ENCODE measurements around the gene GRIA3.
"Not testable (repeated sequence)": the region's sequence is repeated elsewhere in the genome, so short reads cannot be mapped to it uniquely, and the experiment has no call there.

The GRIA3 gene

GRCh38 chrX:123277821-123278220, 93.7 kb downstream of the GRIA3 start:
- no peak for DNase-seq

GRCh38 chrX:123282241-123282640, 98.2 kb downstream of the GRIA3 start:
- DNase-seq = no peak

- not testable (repeated sequence) for DNase-seq
Measured at GRCh38 chrX:123283407-123283806, 99.3 kb downstream of the GRIA3 start.

GRCh38 chrX:123291623-123292022, 107.5 kb downstream of the GRIA3 start:
- no peak for DNase-seq

GRCh38 chrX:123298026-123298425, 113.9 kb downstream of the GRIA3 start:
- no peak for DNase-seq

- DNase-seq = no peak
Measured at GRCh38 chrX:123303429-123303828, 119.4 kb downstream of the GRIA3 start.

GRCh38 chrX:123308658-123309057, 124.6 kb downstream of the GRIA3 start:
- DNase-seq = no peak

GRCh38 chrX:123310112-123310511, 126.0 kb downstream of the GRIA3 start:
- no peak for DNase-seq

GRCh38 chrX:123311486-123311885, 127.4 kb downstream of the GRIA3 start:
- DNase-seq = no peak

- DNase-seq = no peak
Measured at GRCh38 chrX:123313486-123313885, 129.4 kb downstream of the GRIA3 start.

- DNase-seq = no peak
Measured at GRCh38 chrX:123320622-123321021, 136.5 kb downstream of the GRIA3 start.

GRCh38 chrX:123322536-123322935, 138.5 kb downstream of the GRIA3 start:
- no peak for DNase-seq

- no peak for DNase-seq
Measured at GRCh38 chrX:123324625-123325024, 140.5 kb downstream of the GRIA3 start.

GRCh38 chrX:123330229-123330942, 146.3 kb downstream of the GRIA3 start:
- no peak for DNase-seq

- DNase-seq = no peak
Measured at GRCh38 chrX:123331349-123331748, 147.3 kb downstream of the GRIA3 start.

- no peak for DNase-seq
Measured at GRCh38 chrX:123331859-123332258, 147.8 kb downstream of the GRIA3 start.

- DNase-seq = no peak
Measured at GRCh38 chrX:123336666-123337065, 152.6 kb downstream of the GRIA3 start.

GRCh38 chrX:123337886-123338639, 154.0 kb downstream of the GRIA3 start:
- no peak for DNase-seq

GRCh38 chrX:123339221-123339905, 155.3 kb downstream of the GRIA3 start:
- DNase-seq = no peak

- no peak for DNase-seq
Measured at GRCh38 chrX:123340696-123341095, 156.6 kb downstream of the GRIA3 start.

GRCh38 chrX:123348468-123348867, 164.4 kb downstream of the GRIA3 start:
- no peak for DNase-seq

- DNase-seq = no peak
Measured at GRCh38 chrX:123350226-123350625, 166.1 kb downstream of the GRIA3 start.

- DNase-seq = no peak
Measured at GRCh38 chrX:123357941-123358340, 173.9 kb downstream of the GRIA3 start.

GRCh38 chrX:123358457-123358856, 174.4 kb downstream of the GRIA3 start:
- no peak for DNase-seq

All from activated naive CD4-positive, alpha-beta T cell treated with Interleukin-2 at 50 U/mL for 16 hours (primary cell).